HCT116 (cell line): ENCODE measurements around the gene ARHGAP31. TPM values are rescaled to one million over a fixed set of nuclear protein-coding genes. Genes with fewer than 3 reads are reported as not detected.
A peak's percentile ranks its signal among the peaks of the same experiment; 100 is the strongest.

Source experiments
- ATAC-seq: fragments of 200-7000 bp; cut with Tn5 transposase; 2 replicates; pipeline ENCODE4 v1.9.1; 2020; ENCODE audit warnings: mild to moderate bottlenecking, moderate library complexity
- BruUV-seq: library from RNA; stranded (reverse); fragments of 400-500 nt; replicated peaks from 2 replicates; lab custom pipeline; 2021; lab: Mats Ljungman, UMichigan
- CTCF ChIA-PET: fragments of 300-600 bp; sonication (Branson Sonifier 250); formaldehyde crosslinking; loops from one replicate; lab custom pipeline; 2021; ENCODE audit warnings: antibody characterized with exemption; lab: Charles Lee
- POLR2A ChIA-PET: fragments of 300-600, 350-600 bp; sonication (Branson Sonifier 250); formaldehyde crosslinking; loops from one replicate; lab custom pipeline; 2021; ENCODE audit warnings: antibody characterized with exemption; lab: Charles Lee
- RAD21 ChIA-PET, 2 experiments: fragments of 300-600 bp; sonication (Branson Sonifier 250); formaldehyde crosslinking; loops; one replicate each; lab custom pipeline; 2023; ENCODE audit warnings: low total read pairs in 2 of 2; ENCODE audit not compliant: uncharacterized antibody in 2 of 2, unreplicated experiment in 2 of 2, low non-redundant PET in 1 of 2; lab: Charles Lee
- DNase-seq: peaks from one replicate; pipeline ENCODE4 v3.0.0-alpha.2; 2010; ENCODE audit warnings: low read depth, low spot score
- H2AFZ ChIP-seq: fragments of 200-600 bp; shearing (Covaris generic), sonication (generic); 2 replicates; pipeline ENCODE4 v1.6.1; 2017; ENCODE audit warnings: low read depth, mixed run types, mixed read lengths, antibody characterized with exemption, low read length; ENCODE audit not compliant: poor library complexity, severe bottlenecking
- H3K27ac ChIP-seq: 2 replicates; pipeline ENCODE4 v1.5.1; 2012; ENCODE audit warnings: low read depth, low read length
- H3K27me3 ChIP-seq: fragments of 200-600 bp; sonication (generic); 2 replicates; pipeline ENCODE4 v1.6.1; 2016; ENCODE audit warnings: mixed run types, low read length, mixed read lengths; ENCODE audit not compliant: insufficient read depth
- H3K36me3 ChIP-seq, 2 experiments: fragments of 200-500 bp in 1 of 2; fragments of 200-600 bp in 1 of 2; sonication (Bioruptor generic) in 1 of 2; sonication (generic) in 1 of 2; 2 replicates each; pipeline versions ENCODE4 v1.5.1 to v1.6.1; 2014 to 2016; ENCODE audit warnings: low read length in 2 of 2, inconsistent platforms in 1 of 2, mixed read lengths in 1 of 2, mixed run types in 1 of 2; ENCODE audit not compliant: insufficient read depth in 2 of 2, control insufficient read depth in 1 of 2
- H3K4me1 ChIP-seq, 2 experiments: fragments of 200-600 bp in 1 of 2; sonication (generic) in 1 of 2; 2 replicates each; pipeline versions ENCODE4 v1.5.1 to v1.6.1; 2012 to 2017; ENCODE audit warnings: low read length in 2 of 2, inconsistent platforms in 1 of 2, mild to moderate bottlenecking in 1 of 2, mixed read lengths in 1 of 2, mixed run types in 1 of 2, moderate library complexity in 1 of 2; ENCODE audit not compliant: insufficient read depth in 2 of 2, control insufficient read depth in 1 of 2
- H3K4me2 ChIP-seq: fragments of 200-600 bp; sonication (generic); 2 replicates; pipeline ENCODE4 v1.6.1; 2017; ENCODE audit warnings: mixed run types, low read length, mixed read lengths
- H3K4me3 ChIP-seq, 2 experiments: fragments of 200-600 bp in 1 of 2; sonication (generic) in 1 of 2; replicated peaks in 1 of 2; 2 replicates each; pipeline ENCODE4 v1.5.1; 2011 to 2016; ENCODE audit warnings: low read length in 2 of 2, control low read depth in 1 of 2, low read depth in 1 of 2, mild to moderate bottlenecking in 1 of 2, mixed read lengths in 1 of 2, mixed run types in 1 of 2
- H3K79me2 ChIP-seq: fragments of 200-600 bp; sonication (generic); 2 replicates; pipeline ENCODE4 v1.6.1; 2017; ENCODE audit warnings: mild to moderate bottlenecking, mixed run types, low read length, moderate library complexity, mixed read lengths; ENCODE audit not compliant: insufficient read depth
- H3K9ac ChIP-seq: fragments of 200-600 bp; sonication (generic); 2 replicates; pipeline ENCODE4 v1.6.1; 2016; ENCODE audit warnings: low read length, mixed read lengths
- H3K9me2 ChIP-seq: fragments of 200-600 bp; sonication (generic), shearing (Covaris generic); 2 replicates; pipeline ENCODE4 v1.6.1; 2017; ENCODE audit warnings: mixed run types, mild to moderate bottlenecking, moderate library complexity; ENCODE audit not compliant: insufficient read depth
- H3K9me3 ChIP-seq, 2 experiments: fragments of 200-500 bp in 1 of 2; fragments of 200-600 bp in 1 of 2; sonication (Bioruptor generic) in 1 of 2; sonication (generic) in 1 of 2; 2 replicates each; pipeline ENCODE4 v1.6.1; 2014 to 2017; ENCODE audit warnings: low read length in 2 of 2, mixed read lengths in 2 of 2, inconsistent platforms in 1 of 2, low read depth in 1 of 2, mild to moderate bottlenecking in 1 of 2, mixed run types in 1 of 2, moderate library complexity in 1 of 2; ENCODE audit not compliant: control insufficient read depth in 1 of 2, insufficient read depth in 1 of 2
- H4K20me1 ChIP-seq: fragments of 200-600 bp; sonication (generic), shearing (Covaris generic); 2 replicates; pipeline ENCODE4 v1.6.1; 2017; ENCODE audit warnings: mixed run types, mild to moderate bottlenecking, moderate library complexity; ENCODE audit not compliant: insufficient read depth
- CBX3 ChIP-seq: IDR thresholded peaks from 2 replicates; pipeline ENCODE4 v1.6.1; 2012; ENCODE audit warnings: low read depth
- CEBPB ChIP-seq: IDR thresholded peaks from 2 replicates; pipeline ENCODE4 v1.6.1; 2012; ENCODE audit warnings: low read depth
- EGR1 ChIP-seq: IDR thresholded peaks from 2 replicates; pipeline ENCODE4 v1.6.1; 2012; ENCODE audit warnings: low read depth
- ELF1 ChIP-seq: IDR thresholded peaks from 2 replicates; pipeline ENCODE4 v1.6.1; 2012; ENCODE audit warnings: low read depth, borderline replicate concordance
- EZH2 ChIP-seq: fragments of 200-600 bp; sonication (generic); IDR thresholded peaks from 2 replicates; pipeline ENCODE4 v1.6.1; 2017; ENCODE audit warnings: antibody characterized with exemption, mixed run types
- EZH2phosphoT487 ChIP-seq: fragments of 200-600 bp; IDR thresholded peaks from 2 replicates; pipeline ENCODE4 v1.6.1; 2018; ENCODE audit warnings: antibody characterized with exemption, borderline replicate concordance
- FOSL1 ChIP-seq: IDR thresholded peaks from 2 replicates; pipeline ENCODE4 v1.6.1; 2012; ENCODE audit warnings: low read depth
- POLR2A ChIP-seq: IDR thresholded peaks from 2 replicates; pipeline ENCODE4 v1.7.0; 2011; ENCODE audit warnings: borderline replicate concordance; ENCODE audit not compliant: insufficient read depth, insufficient read length; ENCODE audit errors: extremely low read depth
- POLR2AphosphoS5 ChIP-seq: IDR thresholded peaks from 2 replicates; pipeline ENCODE4 v1.6.1; 2011; ENCODE audit warnings: mild to moderate bottlenecking, low read depth, low read length, moderate library complexity
- RAD21 ChIP-seq: IDR thresholded peaks from 2 replicates; pipeline ENCODE4 v1.6.1; 2012; ENCODE audit warnings: low read depth, mild to moderate bottlenecking
- SIN3A ChIP-seq: IDR thresholded peaks from 2 replicates; pipeline ENCODE4 v1.6.1; 2012; ENCODE audit warnings: low read depth
- SRF ChIP-seq: IDR thresholded peaks from 2 replicates; pipeline ENCODE4 v1.6.1; 2012; ENCODE audit warnings: low read depth
- TCF7L2 ChIP-seq: IDR thresholded peaks from 2 replicates; pipeline ENCODE4 v1.7.0; 2011; ENCODE audit warnings: borderline replicate concordance, inconsistent platforms; ENCODE audit not compliant: insufficient read depth, insufficient read length; ENCODE audit errors: extremely low read depth
- ZFX ChIP-seq: fragments of 450-650 bp; IDR thresholded peaks from 2 replicates; pipeline ENCODE4 v1.6.1; 2017
- ZNF274 ChIP-seq: fragments of 200-500 bp; sonication (Bioruptor generic); IDR thresholded peaks from 2 replicates; pipeline ENCODE4 v1.6.1; 2014; ENCODE audit warnings: mild to moderate bottlenecking, low read depth, low read length, inconsistent platforms
- intact Hi-C: fragments of 100-400 bp; cut with micrococcal nuclease; formaldehyde crosslinking; loops from 2 replicates; pipeline ENCODE4 v1.10.0; 2022
- total RNA-seq: library from RNA; stranded (reverse); gene quantifications from one replicate; pipeline ENCODE4 v1.2.1, GENCODE V29; 2021; ENCODE audit not compliant: unreplicated experiment
- TF ChIP-seq, protein P1 (sequence below): IDR thresholded peaks from 2 replicates; pipeline ENCODE4 v1.6.1; 2011; ENCODE audit warnings: mild to moderate bottlenecking, low read length, moderate library complexity; ENCODE audit not compliant: insufficient replicate concordance; ENCODE audit errors: extremely low read depth
- TF ChIP-seq, protein P2 (sequence below): IDR thresholded peaks from 2 replicates; pipeline ENCODE4 v1.6.1; 2012
- TF ChIP-seq, protein P3 (sequence below), 3 experiments: fragments of 200-600 bp in 1 of 3; sonication (generic) in 1 of 3; IDR thresholded peaks in 2 of 3; conservative IDR thresholded peaks in 1 of 3; 2 replicates each; pipeline ENCODE4 v1.5.1; 2012 to 2017; ENCODE audit warnings: low read depth in 2 of 3, low read length in 2 of 3, antibody characterized with exemption in 1 of 3, borderline replicate concordance in 1 of 3, control low read depth in 1 of 3, mild to moderate bottlenecking in 1 of 3, mixed read lengths in 1 of 3, mixed run types in 1 of 3, moderate library complexity in 1 of 3; ENCODE audit not compliant: insufficient read depth in 1 of 3
- TF ChIP-seq, protein P4 (sequence below): IDR thresholded peaks from 2 replicates; pipeline ENCODE4 v1.6.1; 2012

ARHGAP31 gene
- total RNA-seq, 1 experiment from 2014 or later, result 0.93 TPM

DNA sequence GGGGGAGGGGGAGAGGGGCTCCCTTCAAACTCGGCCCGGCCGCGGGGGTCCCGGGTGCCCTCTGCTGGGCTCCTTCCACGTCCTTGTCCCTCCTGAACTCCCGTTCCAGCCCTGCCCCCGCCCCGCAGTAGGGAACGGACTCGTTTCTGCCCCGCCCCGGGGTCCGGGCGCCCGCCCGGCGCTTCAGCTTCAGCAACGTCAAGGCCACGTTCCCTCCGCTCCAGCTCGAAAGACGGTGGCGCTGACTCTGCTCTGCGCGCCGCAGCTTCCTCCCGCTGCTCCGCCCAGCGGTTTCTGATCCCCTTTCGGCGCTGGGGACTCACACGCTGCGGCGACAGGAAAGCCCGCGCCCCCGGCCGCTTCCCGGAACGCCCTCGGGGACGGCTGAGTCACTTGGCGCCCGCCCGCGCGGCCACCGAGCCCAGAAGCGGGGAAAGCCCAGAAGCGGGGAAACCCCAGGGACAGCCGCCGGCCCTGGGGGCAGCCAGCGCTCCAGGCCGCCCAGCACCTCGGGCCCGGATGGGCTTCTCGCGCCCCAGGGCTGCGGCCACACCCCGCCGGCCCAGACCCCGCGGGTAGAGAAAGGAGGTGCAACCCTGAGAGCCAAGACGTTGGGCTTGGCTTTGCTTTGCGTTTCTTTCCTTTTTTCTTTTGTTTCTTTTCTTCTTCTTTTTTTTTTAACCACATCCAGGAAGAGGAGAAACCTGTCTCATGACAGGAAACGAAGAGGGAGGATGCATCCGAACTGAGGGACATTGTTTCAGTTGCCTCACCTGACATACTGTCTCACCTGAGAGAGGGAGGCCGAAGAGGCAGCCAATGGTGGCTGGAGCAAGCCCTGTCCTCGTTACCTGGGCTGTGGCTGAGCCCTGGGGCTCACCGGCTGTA, 28.9 kb downstream of the ARHGAP31 start:
- H3K4me3 ChIP-seq, result peak overlapping the region; percentile 58 to 73
- ChIA-PET RAD21 (no interaction called here), POLR2A (interaction anchor here (0.7 to 1.4 kb wide), 5 partner anchors 20 to 146 kb away, joined by 3 to 4 read pairs (median 3); partner anchors contain the start of gene TMEM39A), CTCF (no interaction called here)
- no peaks in the 10 kb centered on the region for H3K9me3 ChIP-seq
- no peaks in the 10 kb centered on the region for H3K27me3 ChIP-seq
- peak overlapping the region; percentile 84 for H2AFZ ChIP-seq
- H3K9ac ChIP-seq, result peak overlapping the region; percentile 80
- H3K4me1 ChIP-seq, result peaks cover 15 to 20% of the 10 kb centered on the region in 2 experiments; a peak in 3 of 4 replicates
- no peaks in the 10 kb centered on the region for H3K79me2 ChIP-seq
- BruUV-seq, result no TSS peak
- peak overlapping the region; percentile 97 for H3K4me2 ChIP-seq
- peak overlapping the region; percentile 81 for H3K27ac ChIP-seq
- H3K9me2 ChIP-seq, result no peaks in the 10 kb centered on the region
- ATAC-seq, result peak; percentile 90
- H4K20me1 ChIP-seq, result no peaks in the 10 kb centered on the region
- H3K36me3 ChIP-seq, result no peaks in the 10 kb centered on the region
- DNase-seq, result peak; percentile 48
- intact Hi-C loops, result no loop called here
- TF ChIP-seq EGR1 (peak; percentile 58), POLR2A (peak; percentile 83), CEBPB (no peak), ZNF274 (no peak), SIN3A (peak; percentile 51; the same call in 1 of the 2 replicates), FOSL1 (peak; percentile 62; the same call in 1 of the 2 replicates), ELF1 (no peak), EZH2 (no peak), ZFX (peak; percentile 71), RAD21 (no peak; the same call in 1 of the 2 replicates), TCF7L2 (no peak), CBX3 (peak; percentile 64; the same call in 1 of the 2 replicates), SRF (no peak), POLR2AphosphoS5 (peak; percentile 76), EZH2phosphoT487 (no peak)
- TF ChIP-seq, protein P1, sequence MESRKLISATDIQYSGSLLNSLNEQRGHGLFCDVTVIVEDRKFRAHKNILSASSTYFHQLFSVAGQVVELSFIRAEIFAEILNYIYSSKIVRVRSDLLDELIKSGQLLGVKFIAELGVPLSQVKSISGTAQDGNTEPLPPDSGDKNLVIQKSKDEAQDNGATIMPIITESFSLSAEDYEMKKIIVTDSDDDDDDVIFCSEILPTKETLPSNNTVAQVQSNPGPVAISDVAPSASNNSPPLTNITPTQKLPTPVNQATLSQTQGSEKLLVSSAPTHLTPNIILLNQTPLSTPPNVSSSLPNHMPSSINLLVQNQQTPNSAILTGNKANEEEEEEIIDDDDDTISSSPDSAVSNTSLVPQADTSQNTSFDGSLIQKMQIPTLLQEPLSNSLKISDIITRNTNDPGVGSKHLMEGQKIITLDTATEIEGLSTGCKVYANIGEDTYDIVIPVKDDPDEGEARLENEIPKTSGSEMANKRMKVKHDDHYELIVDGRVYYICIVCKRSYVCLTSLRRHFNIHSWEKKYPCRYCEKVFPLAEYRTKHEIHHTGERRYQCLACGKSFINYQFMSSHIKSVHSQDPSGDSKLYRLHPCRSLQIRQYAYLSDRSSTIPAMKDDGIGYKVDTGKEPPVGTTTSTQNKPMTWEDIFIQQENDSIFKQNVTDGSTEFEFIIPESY, result no peak
- TF ChIP-seq, protein P2, sequence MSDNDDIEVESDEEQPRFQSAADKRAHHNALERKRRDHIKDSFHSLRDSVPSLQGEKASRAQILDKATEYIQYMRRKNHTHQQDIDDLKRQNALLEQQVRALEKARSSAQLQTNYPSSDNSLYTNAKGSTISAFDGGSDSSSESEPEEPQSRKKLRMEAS, result peak; percentile 57; the same call in 1 of the 2 replicates
- TF ChIP-seq, protein P3, sequence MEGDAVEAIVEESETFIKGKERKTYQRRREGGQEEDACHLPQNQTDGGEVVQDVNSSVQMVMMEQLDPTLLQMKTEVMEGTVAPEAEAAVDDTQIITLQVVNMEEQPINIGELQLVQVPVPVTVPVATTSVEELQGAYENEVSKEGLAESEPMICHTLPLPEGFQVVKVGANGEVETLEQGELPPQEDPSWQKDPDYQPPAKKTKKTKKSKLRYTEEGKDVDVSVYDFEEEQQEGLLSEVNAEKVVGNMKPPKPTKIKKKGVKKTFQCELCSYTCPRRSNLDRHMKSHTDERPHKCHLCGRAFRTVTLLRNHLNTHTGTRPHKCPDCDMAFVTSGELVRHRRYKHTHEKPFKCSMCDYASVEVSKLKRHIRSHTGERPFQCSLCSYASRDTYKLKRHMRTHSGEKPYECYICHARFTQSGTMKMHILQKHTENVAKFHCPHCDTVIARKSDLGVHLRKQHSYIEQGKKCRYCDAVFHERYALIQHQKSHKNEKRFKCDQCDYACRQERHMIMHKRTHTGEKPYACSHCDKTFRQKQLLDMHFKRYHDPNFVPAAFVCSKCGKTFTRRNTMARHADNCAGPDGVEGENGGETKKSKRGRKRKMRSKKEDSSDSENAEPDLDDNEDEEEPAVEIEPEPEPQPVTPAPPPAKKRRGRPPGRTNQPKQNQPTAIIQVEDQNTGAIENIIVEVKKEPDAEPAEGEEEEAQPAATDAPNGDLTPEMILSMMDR (IDR thresholded peaks at IDR 0.05 in 2 of 3, conservative IDR thresholded peaks at IDR 0.05 in 1 of 3; ENCODE audit: borderline replicate concordance in 1 of 3, insufficient read depth in 1 of 3, low read depth in 2 of 3, low read length in 2 of 3), result 0 out of 6 replicates have a peak, but pooled peaks of 1 of the 3 experiments have one; percentile 4
- TF ChIP-seq, protein P4, sequence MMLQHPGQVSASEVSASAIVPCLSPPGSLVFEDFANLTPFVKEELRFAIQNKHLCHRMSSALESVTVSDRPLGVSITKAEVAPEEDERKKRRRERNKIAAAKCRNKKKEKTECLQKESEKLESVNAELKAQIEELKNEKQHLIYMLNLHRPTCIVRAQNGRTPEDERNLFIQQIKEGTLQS, result no peak
